HG03469 (cell line): ENCODE measurements around the gene CRYAB.
"Not testable (repeated sequence)": the region's sequence is repeated elsewhere in the genome, so short reads cannot be mapped to it uniquely, and the experiment has no call there.

ENCODE experiments used
- ATAC-seq: cut with Tn5 transposase; IDR thresholded peaks from one replicate; pipeline ENCODE4 v1.9.1; 2021; ENCODE audit warnings: mild to moderate bottlenecking, moderate library complexity, moderate number of reproducible peaks; ENCODE audit not compliant: unreplicated experiment

The CRYAB gene

DNA sequence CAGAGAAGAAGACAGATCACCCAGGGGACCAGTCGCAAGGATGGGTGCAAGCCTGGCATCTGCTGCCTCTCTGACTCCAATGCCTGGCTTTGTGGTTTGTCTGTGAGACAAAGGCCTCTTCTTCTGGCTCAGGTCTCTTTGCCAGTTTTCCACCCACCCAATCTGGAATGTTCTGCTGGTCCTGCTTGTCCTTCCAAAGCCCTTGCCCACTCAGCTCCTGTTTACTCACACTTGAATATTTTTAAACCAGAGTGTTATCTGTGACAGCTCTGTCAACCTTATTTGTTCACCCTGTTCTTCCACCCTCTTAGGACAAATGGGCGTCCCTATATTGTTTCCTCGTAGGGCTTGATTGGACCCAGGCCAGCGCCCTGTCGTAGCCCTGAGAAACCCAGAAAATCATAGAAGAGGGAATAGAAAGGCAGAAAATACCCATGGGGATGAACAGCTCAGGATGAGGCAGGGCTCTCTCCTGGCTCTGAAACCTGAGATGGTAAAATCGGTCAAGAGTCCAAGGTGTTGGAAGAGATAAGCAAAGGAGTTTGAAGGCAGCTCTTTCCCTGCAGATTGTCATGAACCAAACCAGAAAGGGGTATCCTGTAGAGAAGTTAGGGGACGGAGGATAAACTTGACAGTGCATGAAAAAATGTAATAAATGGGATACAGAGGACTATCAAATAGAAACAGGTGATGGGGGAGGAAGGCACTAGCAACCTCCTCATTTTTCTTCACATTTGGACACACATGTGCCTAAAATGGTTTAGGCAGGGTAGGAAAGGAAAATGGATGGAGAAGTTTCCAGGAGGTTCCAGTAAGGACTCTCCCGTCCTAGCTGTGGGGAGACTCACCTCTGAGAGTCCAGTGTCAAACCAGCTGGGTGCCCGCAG, 651 bp downstream of the CRYAB start:
- no peak for ATAC-seq

DNA sequence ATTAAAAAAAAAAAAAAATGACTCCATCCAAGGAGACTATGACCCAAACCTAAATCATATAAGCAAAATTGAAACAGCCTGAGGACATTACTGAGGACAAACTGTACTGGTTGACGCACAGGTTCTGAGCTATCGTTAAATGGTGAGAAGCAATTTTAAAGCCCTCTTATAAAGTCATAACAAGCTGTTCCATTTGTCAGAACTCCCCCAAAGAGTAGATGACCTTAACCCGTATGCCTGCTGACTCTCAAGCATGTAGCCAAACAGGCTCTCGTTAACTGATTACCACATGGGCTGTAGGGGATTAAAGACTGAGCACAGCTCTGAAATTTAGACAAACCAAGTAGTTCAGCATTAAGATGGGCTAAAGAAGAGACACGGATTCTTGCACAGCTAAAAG, 2.2 kb downstream of the CRYAB start:
- no peak for ATAC-seq

DNA sequence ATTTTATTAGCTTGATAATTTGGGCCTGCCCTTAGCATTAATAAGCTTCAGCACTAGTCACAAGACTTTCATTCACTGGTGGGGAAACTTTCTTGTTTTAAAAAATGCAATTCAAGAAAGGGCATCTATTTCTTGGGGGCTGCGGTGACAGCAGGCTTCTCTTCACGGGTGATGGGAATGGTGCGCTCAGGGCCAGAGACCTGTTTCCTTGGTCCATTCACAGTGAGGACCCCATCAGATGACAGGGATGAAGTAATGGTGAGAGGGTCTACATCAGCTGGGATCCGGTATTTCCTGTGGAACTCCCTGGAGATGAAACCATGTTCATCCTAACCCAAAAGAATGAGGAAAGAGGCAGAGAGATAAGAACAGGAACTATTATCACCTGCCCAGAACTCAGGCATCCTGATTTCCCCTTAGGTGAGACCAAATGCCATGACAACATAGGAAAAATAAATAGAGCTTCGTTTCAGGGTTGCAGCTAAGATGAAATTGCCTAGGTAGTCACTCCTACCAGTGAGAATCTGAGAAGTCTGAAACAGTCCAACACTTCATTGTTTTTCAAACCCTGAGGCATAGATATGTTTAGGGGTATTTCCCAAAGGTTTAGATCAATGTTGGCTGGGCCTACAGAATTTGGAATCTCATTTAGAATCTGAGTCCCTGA, 2.8 kb downstream of the CRYAB start:
- no peak for ATAC-seq

DNA sequence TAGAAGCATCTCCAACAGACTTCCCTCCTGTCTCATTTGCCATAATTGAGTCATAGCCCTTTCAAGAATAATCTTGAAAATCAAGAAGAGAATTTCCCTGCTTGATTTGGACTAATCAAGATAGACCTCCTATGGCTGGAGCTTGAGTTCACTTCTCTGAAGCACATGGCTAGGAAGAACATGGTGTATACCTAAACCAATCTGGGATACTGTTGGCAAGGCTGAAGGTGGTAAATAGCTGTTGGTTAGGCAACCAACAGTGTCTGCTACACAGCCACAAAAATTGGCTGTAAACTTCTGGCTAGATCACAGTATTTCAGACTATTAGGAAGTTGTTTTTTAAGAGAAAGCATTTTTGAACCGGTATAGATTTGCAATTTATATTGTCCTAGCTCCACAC, 4.9 kb downstream of the CRYAB start:
- ATAC-seq = no peak

DNA sequence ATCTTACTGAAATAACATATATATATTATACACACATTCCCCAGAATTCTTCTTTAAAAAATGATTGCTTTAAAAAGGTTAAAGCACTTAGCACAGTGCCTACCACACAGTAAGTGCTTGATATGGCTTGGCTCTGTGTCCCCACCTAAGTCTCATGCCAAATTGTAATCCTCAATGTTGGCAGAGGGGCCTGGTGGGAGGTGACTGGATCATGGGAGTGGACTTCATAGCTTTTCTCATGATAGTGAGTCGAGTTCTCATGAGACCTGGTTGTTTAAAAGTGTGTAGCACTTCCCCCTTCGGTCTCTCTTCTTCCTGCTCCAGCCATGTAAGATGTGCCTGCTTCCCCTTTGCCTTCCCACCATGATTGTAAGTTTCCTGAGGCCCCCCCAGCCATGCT, 6.2 kb downstream of the CRYAB start:
- ATAC-seq = no peak

DNA sequence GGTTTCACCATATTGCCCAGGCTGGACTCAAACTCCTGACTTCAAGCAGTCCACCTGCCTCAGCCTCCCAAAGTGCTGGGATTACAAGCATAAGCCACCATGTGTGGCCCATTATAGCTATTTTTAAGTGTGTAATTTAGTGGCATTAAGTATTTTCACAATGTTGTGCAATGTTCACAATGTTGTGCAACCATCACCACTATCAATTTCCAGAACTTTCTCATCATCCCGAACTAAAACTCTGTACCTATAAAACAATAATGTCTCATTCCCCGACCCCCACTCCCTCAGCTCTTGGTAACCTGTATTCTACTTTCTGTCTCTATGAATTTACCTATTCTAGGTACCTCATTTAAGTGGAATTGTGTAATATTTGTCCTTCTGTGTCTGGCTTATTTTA, 24.7 kb downstream of the CRYAB start:
- ATAC-seq = no peak

DNA sequence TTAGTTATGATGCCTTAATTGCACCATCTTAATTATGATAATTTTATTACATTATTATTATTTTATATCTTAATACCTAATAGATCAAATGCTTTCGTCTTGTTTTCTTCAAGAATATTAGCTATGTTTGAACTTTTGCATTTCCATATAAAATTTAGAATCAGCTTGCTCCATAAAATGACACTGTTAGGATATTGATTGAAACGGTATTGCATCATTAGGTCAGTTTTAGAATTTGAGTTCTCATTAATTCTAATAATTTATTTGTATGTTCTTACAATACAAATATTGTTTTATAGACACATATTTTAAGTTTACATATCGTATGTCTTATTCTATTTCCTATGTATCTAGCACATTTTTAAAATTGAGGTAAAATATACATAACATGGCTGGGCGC, 25.5 kb downstream of the CRYAB start:
- no peak for ATAC-seq

DNA sequence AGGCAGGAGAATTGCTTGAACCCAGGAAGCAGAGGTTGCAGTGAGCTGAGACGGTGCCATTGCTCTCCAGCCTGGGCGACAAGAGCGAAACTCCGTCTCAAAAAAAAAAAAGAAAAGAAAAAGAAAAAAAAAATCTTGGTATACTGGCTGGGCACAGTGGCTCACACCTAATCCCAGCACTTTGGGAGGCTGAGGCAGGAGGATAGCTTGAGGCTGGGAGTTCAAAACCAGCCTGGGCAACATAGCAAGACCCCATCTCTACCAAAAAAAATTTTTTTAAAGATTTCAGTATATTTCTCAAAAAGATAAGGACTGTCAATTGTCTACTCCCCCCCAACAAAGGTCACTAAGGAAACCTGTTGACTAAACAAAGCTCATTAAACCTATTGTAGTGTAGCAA, 26.5 kb downstream of the CRYAB start:
- not testable (repeated sequence) for ATAC-seq

DNA sequence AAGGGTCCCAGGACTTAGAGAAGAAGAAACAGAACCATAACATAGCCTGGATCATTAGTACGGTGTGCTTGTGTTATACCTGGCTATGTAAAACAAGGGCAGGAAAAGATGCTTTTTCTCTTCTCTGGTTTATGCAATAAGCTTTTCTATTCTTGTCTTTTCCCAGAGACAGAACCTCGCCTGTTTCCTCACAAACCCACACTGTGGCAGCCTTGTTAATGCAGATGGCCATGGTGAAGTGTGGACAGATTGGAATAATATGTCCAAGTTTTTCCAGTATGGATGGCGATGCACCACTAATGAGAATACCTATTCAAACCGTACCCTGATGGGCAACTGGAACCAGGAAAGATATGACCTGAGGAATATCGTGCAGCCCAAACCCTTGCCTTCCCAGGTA, 29.4 kb downstream of the CRYAB start:
- no peak for ATAC-seq

DNA sequence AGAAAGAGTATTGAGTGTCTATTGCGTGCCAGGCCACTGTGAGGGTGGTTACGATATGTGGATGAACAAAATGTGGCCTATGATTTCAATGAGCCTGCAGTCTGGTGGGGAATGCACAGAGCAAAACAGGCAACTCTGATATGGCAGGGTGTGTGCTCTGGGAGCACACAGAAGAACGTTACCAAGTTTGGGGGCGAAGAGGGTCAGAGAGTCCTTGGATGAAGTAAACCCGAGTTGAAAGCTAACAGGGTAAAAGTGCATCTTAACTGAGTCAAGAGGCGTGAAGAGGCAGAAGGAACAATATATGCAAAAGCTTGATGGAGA, 32.0 kb downstream of the CRYAB start:
- no peak for ATAC-seq

DNA sequence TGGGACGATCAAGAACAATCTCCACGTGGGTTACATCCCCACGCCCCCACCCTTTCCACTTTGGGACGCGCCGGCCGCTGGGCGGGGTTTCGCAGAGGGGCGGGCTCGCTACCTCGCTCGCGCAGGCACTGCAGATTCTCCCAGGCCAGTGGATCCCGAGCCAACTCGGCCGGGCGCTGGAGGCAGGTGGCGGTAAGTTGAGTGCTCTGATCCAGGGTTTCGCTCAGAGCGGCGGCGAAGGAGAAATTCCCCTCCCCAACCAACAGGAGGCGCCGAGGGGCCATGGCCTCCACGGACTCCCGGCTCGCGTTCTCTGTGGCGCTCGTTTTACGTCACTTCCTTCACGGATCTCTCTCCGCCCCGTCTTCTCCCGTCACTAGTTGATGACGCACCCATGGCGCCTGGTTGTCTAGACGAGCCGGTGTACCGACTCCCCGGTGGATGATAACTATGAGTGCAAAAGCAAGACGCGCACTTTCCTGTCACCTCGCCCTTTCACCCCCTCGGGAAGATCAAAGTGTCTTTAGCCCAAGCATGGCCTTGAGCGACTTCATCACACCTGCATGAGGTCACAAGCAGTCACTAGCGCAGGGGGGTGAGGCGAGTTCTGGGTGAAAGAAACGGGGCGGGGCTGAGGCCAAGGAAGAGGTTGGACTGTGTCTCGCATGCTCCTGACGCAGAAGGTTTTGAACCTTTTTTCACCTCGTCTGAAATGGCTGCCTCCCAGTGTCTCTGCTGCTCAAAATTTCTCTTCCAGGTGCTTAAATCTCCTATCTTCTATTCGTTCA, 32.5 kb downstream of the CRYAB start, which contains the start of the genes CFAP68 and FDXACB1:
Gene CFAP68, plus strand, starts transcription at position 693 of the 788 bp plus-strand sequence. Its CDS starts 20 bp downstream, at position 713.
Gene FDXACB1, minus strand, starts transcription at position 317 of the 788 bp plus-strand sequence. Its CDS starts 33 bp downstream, at position 284.
- peak; percentile 70 for ATAC-seq

DNA sequence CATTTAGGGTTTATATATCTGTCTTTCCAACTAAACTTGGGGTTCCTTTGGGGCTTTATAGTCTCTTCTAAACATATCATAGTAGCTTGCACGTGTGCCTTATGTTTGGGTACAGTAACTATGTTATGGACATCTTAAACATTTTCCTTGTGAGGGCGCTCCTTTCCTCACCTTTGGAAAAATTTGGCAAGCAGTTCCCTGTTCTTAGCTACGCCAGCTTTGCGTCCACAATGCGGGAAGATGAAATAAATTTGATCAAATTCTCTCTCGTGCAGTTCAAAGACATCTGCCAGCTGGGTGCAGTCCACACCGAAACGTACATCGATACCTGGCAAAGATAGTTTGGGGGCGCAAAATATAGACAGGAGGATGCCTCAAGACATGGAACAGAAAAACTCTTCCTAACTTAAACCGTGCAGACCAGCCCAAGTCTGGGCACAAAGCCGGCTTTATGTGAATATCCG, 33.2 kb downstream of the CRYAB start:
- peak; percentile 5 for ATAC-seq

DNA sequence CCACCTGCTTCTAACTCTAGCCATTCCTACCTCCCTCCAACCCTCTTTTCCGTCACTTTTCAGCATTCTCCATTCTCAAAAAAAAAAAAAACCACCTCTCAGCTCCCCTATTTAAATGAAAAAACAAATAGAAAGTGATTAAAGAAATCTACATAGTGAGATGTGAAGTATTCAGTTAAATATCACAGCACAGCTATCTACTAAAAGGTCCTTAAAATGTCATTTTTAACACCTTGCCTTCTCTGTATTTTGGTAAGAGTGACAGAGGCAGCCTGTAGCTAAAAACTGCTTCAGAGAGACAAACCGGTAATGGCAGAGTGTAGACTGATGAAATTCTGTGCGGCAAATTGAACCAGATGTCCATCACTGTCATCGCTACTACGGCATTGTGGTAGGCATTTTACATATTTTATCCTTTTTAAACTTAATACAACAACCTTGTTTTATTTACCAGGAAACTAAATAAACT, 39.8 kb downstream of the CRYAB start:
- ATAC-seq = no peak

DNA sequence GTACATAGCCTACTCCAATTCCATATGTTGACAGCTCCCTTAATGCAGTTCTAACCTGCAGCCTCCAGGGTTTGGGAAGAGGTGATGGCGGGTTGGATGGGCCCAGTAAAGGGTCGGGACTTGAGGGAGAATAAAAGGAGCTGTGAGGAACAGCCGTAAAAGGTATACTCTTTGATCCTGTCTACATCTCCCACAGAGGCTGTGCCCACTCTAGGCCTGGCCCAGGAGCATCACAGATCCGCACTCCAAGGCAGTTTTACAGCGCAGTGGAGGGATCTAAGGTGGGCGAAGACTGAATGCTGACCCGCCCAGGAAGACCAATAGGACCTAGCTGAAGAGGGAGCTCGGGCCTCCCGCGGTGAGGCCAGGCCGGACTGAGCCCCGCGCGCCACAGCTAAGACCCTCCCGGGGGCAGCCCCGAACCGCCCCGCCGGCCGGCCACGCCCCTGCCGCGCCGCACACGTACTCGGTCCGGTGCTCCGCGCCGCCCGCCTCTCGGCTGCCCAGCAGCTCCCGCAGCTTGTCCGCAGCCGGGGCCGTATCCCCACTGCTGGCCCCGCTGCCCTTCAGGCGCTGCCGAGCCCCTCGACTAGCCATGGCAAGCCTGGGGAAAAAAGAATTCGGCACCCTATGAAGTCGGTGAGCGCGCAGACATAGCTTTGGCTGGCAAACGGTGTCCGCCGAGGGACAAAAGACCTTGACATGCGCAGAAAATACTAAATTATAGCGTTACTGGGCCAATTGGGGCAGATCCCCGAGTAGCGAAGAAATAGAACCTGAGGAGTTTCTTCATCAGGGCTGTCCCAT, 40.5 kb downstream of the CRYAB start, which contains the start of gene ALG9:
Gene ALG9, minus strand, starts transcription at position 696 of the 807 bp plus-strand sequence. Its CDS starts 99 bp downstream, at position 597.
- ATAC-seq = peak; percentile 74

DNA sequence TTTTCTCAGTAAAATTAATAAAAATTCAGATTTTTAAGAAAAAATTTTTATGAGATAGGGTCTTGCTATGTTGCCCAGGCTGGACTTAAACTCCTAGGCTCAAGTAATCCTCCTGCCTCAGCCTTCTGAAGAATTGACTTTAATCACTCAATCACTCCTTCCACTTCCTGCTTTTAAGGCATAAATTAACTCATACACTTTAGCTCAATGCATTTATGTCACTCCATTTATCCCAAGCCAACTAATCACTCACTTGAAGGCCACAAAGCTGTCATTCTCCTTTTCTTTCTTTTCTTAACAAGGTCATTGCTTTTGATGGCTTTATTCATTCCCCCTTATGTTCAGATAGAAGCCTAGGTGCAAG, 41.1 kb downstream of the CRYAB start:
- ATAC-seq = no peak

DNA sequence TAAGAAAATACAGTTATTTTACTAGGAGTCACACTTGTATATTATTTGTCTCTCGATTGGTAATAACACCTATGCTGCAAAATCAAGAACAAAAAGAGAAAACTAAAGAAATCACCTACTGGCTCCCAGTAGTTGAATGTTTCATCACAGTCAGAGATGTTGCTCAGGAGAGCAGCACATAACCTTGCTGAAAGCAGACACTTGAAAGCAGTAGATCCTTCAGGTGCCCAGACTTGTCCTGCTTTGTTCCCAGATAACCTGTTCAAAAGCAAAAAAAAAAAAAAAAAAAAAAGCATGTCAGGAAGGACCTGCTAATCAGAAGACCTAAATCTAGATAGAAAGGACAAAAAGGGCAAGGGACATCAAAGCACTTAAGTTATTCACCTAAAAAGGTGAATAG, 41.5 kb downstream of the CRYAB start:
- ATAC-seq = no peak

DNA sequence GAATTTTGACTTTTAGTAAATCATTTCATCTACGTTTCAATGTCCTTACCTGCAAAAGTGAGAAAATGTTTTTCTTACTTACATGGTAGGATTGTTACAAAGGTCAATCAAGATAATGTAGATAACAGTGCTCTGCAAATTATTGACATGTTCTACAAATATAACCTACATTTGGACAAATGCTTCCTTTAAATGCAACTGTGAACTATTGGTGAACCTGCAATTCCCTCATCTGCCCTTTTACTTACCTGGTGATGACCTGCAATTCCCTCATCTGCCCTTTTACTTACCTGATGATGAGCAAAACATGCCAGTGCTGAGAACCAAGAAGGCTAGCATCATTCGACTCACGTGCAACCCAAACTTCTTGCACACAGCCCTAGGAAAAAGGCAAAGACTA, 51.3 kb downstream of the CRYAB start:
- no peak for ATAC-seq
